G401.6 (cell line): ENCODE data around the gene UBA7.
"Not testable (repeated sequence)": the region's sequence is repeated elsewhere in the genome, so short reads cannot be mapped to it uniquely, and the experiment has no call there.

Experiments
- FAIRE-seq: peaks from 2 replicates; lab custom pipeline; 2012; peaks lifted over from hg19 to GRCh38; lab: Jason Lieb, UNC

Gene UBA7

DNA sequence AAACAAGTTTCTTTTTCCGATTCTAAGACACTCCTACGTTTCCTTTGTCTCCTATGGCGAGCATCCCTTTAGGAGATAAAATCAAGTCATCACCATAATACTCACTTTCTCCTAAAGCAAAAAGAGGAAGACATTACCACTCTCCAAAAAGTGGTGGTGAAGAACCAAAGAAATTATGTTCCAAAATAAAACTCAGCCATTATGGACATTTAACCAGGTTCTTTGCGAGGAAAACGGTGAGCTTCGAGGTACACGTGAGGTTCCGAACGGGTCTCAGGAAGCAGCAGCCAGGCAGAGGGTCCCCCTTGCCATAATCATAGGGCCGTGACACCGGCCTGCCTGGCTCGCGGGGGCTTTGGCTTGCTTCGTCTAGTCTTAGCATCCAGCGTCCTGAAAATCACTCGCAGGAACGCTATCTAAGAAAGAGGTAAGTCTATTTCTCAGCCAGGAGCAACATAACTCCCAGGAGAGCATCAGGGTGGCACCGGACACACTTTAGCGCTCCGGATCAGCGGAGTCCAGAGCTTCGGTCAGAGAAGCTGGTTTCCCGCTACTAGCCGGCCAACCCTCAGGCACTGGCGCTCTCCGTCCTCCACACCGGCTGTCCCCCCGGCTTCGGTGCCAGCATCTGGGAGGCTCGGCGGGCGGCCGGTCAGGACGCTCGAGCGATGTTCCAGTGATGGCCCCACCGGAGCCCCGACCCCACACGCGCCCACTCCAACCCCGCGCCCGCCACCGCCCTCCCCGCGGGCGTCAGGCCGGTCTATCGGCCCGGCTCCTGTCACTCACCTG, 28.0 kb downstream of the UBA7 start:
- no peak for FAIRE-seq

DNA sequence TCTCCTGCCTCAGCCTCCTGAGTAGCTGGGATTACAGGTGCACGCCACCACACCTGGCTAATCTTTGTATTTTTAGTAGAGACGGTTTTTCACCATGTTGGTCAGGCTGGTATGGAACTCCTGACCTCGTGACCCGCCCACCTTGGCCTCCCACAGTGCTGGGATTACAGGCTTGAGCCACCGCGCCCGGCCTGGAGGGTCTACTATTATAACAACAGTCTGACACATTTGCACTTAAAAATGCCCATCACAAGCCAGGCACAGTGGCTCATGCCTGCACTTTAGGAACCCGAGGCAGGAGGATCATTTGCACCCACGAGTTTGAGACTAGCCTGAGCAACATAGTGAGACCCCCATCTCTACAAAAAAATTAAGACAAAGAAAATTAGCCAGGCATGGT, 31.5 kb downstream of the UBA7 start:
- not testable (repeated sequence) for FAIRE-seq

DNA sequence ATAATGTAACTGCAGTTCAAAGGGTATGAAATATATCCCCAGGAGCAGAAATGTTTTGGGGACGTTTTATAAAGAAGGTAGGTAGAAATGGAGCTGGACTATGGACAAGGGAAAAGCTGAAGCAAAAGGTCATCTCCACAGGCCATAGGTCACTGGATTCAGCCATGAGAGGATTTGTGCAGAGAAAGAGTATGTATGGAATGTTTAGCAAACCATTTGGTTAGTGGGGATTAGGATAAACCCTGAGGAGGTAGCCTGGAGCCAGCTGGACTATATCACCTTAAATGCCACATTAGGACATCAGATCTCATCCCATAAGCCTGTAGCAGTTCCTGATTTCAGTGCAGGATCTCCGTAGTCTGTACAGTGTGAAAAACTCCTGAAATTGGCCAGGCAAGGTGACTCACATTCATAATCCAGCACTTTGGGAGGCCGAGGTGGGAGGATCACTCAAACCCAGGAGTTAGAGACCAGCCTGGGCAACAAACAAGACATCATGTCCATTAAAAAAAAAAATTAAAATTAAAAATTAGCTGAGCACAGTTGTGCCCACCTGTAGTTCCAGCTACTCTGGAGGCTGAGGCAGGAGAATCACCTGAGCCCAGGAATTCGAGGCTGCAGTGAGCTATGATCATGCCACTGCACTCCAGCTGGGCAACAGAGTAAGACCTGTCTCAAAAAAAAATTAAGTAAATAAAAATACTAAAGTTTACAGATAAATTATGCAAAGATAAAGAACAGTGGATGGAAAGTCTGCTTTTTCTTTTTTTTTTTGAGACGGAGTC, 32.1 kb downstream of the UBA7 start:
- no peak for FAIRE-seq

DNA sequence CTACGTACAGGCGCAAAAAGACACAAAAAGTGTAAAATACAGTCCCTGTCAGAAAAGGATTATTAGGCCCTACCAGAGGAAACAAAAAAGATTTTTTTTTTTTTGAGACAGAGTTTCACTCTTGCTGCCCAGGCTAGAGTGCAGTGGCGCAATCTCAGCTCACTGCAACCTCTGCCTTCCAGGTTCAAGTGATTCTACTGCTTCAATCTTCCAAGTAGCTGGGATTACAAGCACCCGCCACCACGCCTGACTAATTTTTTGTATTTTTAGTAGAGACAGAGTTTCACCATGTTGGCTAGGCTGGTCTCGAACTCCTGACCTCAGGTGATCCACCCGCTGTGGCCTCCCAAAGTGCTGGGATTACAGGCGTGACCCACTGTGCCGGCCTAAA, 32.8 kb downstream of the UBA7 start:
- not testable (repeated sequence) for FAIRE-seq

DNA sequence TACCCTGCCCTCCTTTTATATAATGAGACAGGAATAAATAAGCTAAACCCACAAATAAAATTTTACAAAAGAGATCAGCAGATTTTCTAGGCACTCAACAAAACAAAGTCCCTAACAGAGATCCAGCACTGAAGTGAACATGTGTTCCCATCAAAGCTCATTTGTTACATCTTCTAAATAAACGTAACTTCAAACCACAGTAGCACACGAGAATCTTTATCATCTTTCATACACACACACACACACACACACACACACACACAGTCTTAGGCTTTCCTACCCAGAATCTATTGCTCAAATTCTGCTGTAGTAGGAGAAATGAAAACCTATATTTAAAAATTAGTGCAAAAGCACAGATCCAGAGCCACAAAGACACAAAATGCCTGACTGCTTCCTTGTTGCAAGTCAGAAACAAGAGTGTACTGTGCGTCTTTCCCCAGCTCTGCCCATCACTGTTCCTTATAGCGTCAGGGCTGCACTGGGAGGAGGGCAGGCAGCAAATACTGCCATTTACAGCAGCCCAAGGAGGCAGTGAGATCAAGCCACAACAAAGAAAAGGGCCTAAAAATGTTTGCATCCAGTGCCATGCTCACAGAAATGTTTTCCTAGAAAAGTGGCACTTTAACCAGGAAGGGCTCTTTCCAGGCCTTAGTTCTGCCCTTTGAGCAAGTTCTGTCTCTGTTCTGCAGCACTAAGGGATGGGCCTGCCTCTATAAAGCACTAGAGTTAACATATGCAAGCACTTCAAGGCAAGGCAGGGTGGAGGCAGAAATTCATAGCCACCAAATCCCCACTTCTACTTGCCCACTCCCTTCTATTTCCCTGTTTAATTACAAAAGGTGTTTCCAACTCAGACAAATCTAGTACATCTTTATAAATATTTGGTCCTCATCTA, 33.4 kb downstream of the UBA7 start:
- no peak for FAIRE-seq

DNA sequence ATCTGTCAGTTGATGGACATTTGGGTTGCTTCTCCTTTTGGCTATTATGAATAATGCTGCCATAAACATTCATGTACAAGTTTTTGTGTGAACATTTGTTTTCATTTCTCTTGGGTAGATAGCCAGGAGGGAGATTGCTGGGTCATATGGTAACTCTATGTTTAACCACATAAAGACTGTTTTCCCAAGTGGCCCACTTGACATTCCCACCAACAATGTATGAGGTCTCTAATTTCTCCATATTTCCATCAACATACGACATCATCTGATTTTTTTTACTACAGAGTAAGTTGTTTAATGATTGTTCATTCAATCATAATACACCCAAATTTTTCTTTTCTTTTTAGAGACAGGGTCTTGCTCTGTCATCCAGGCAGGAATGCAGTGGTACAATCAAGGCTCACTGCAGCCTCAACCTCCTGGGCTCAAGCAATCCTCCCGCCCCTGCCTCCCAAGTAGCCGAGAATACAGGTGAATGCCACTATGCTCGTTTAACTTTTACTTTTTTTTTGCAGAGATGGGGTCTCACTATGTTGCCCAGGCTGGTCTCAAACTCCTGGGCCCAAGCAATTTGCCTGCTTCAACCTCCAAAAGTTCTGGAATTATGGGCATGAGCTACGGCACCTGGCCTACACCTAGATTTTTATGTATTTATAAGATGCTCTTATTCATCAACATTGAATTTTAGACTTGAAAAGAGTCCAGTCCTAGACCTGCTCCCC, 34.2 kb downstream of the UBA7 start:
- FAIRE-seq: no peak

DNA sequence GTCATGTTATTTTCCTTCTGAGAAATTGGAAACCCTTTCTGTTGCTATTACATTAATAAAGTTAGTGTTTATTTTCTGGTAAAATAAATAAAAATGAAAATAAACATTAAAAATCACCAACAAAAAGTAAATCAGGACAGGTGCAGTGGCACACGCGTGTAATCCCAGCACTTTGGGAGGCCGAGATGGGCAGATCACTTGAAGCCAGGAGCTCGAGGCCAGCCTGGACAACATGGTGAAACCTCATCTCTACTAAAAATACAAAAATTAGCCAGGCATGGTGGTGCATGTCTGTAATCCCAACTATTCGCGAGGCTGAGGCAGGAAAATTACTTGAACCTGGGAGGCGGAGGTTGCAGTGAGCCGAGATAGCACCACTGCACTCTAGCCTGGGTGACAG, 37.7 kb downstream of the UBA7 start:
- FAIRE-seq: not testable (repeated sequence)

DNA sequence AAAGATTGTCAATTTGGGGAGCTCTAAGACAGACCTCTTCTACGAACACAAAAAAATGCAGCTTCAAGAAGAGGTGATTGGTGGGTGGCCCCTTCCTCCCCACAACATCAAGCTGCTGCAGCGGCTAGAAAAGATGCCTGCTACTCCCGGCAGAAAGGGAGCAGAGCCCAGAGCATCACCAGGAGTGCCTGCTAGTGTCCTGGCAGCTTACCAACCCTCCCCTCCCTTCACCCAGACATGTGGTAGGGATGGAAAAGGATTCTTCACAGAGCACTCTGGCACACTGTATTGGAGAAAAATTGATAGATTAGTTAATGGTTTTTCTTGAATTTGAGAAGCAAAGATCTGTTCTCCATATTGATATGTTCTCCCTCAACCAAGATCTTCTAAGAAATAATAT, 38.2 kb downstream of the UBA7 start:
- FAIRE-seq: no peak

- no peak for FAIRE-seq
These were observed 41.0 kb downstream of the UBA7 start for GRCh38 chr3:49772703-49773102.

DNA sequence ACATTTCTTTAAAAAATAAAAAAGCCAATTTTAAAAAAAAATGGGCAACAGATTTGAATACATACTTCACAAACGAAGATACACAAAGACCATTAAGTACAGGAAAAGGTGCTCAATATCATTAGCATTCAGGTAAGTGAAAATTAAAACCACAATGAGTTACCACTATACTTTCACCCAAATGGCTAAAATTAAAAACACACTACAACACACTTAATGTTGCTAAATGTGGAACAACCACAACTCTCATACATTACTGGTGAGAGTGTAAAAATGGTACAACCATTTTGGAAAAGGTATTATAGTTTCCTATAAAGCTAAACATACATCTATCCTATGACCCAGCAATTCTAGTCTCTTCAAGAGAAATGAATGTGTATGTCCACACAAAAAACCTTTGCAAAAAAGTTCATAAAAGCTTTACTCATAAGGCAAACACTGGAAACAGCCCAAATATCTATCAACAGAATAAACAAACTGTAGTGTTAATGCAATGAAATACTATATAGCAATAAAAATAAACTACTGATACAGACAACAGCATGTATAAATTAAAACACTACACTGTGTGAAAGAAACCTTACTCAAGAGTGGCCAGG, 42.3 kb downstream of the UBA7 start:
- peak; percentile 34 for FAIRE-seq

DNA sequence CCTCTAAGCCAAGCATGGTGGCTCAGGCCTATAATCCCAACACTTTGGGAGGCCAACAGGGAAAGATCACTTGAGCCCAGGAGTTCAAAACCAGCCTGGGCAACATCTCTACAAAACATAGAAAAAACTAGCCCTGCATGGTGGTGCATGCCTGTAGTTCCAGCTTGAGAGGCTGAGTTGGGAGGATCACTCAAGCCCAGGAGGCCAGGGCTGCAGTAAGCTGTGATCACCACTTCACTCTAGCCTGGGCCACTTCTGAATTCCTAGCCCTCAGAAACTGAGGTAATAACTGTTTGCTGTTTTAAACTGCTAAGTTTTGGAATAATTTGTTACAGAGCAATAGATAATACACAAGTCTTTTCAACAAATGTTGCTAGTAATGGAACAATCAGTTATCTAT, 43.8 kb downstream of the UBA7 start:
- FAIRE-seq: no peak

DNA sequence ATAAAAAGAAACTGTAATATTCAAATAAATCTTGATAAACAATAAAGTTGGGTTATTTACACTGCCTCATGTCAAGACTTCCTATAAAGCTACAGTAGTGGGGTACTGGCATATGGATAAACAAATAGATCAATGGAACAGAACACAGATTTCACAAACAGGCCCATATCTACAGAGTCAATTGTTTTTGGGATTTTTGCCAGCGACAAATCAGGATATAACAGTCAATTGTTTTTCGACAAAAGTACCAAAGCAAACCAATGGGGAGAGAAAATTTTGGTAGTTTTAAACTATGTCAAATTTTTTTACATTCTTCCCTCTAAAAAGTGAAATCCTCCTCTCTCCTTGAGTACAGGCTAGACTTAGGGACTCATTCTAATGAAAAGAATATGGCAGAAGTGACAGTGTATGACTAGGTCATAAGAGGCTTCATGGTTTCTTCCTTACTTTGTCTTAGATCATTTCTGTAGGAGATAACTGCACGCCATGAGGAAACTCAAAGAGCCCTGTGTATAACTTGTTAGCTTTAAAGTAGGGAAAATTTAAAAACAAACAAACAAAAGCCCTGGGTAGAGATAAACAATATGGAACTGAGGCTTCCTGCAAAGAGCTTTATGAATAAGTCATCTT, 44.4 kb downstream of the UBA7 start:
- no peak for FAIRE-seq

GRCh38 chr3:49763981-49764380, 49.8 kb downstream of the UBA7 start:
- no peak for FAIRE-seq

DNA sequence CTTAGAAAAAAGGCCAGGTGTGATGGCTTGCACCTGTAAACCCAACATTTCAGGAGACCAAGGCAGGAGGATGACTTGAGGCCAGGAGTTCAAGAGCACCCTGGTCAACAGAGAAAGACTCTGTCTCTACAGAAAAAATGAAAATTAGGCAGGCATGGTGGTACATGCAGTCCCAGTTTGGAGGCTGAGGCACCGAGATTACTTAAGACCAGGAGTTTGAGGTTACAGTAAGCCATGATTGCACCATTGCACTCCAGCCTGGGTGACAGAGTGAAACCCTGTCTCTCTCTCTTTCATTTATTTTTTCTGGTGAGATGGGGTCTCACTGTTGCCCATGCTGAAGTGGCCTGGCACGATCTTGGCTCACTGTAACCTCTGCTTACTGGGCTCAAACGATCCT, 52.1 kb downstream of the UBA7 start:
- FAIRE-seq: no peak

DNA sequence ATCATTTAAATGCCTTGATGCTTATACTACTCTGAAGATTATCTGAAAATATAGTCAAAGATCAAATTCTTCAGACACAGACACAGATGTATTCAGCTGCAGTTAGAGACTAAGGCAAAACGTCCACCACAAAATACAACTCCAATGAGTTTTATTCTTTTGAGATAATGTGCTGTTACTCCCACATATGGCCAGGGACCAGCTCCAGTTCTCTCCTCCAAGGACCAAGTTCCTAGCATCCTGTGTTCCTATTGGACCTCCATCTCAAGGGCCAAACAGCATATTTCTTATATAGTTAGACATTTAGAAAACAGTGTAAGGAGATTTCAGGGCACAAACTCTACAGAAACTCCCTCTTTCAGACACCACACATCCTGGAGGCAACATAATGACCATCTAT, 54.5 kb downstream of the UBA7 start:
- FAIRE-seq: no peak

DNA sequence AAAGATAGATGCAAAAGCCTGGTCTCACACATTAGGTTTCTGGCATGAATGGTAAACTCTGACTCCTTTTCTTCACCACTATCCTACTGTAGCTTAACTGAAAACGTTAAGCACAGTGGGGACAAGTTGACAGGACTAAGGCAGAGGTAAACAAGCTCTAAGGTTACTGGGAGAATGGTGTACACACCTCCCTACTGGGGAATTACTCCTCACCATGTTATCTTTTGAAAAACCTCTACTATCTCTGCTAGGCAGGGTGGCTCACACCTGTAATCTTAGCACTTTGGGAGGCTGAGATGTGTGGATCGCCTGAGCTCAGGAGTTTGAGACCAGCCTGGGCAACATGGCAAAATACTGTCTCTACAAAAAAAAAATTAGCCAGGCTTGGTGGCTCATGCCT, 56.6 kb downstream of the UBA7 start:
- FAIRE-seq: no peak

GRCh38 chr3:49756036-49756435, 57.7 kb downstream of the UBA7 start:
- no peak for FAIRE-seq
